Stomach (tissue), 9 donors: ENCODE measurements around the gene THAP5. TPM values are rescaled to one million over a fixed set of nuclear protein-coding genes. Genes with fewer than 3 reads are reported as not detected.

Experiments used
- DNase-seq, 2 donors: peaks; one replicate each; pipeline versions ENCODE4 v3.0.0 to v3.0.0-alpha.2; 2013 to 2019
- H3K27ac ChIP-seq, 5 donors: fragments of 200-600 bp in 4 of 5; sonication (generic) in 4 of 5; one replicate each; pipeline ENCODE4 v1.5.1; 2013 to 2019; ENCODE audit warnings: mild to moderate bottlenecking in 1 of 5, moderate library complexity in 1 of 5
- H3K27me3 ChIP-seq, 3 donors: fragments of 200-600 bp; sonication (generic); one replicate each; pipeline ENCODE4 v1.5.1; 2017 to 2019; ENCODE audit warnings: mixed run types in 1 of 3
- H3K36me3 ChIP-seq, 4 donors: fragments of 200-600 bp; sonication (generic); 1 replicate in 3 of 4; 2 replicates in 1 of 4; pipeline ENCODE4 v1.5.1; 2016 to 2019
- H3K4me1 ChIP-seq, 4 donors: fragments of 200-600 bp; sonication (generic); one replicate each; pipeline ENCODE4 v1.5.1; 2016 to 2019
- H3K4me3 ChIP-seq, 4 donors: fragments of 200-600 bp; sonication (generic) in 3 of 4; one replicate each; pipeline ENCODE4 v1.5.1; 2016 to 2019; ENCODE audit warnings: mild to moderate bottlenecking in 1 of 4
- H3K9me3 ChIP-seq, 4 donors: fragments of 200-600 bp; sonication (generic); one replicate each; pipeline ENCODE4 v1.5.1; 2016 to 2019
- EP300 ChIP-seq: sonication (generic); formaldehyde crosslinking; IDR thresholded peaks from one replicate; pipeline ENCODE4 v1.6.1; 2017; ENCODE audit warnings: antibody characterized with exemption
- POLR2A ChIP-seq, 4 donors: fragments of 450-650 bp; IDR thresholded peaks; one replicate each; pipeline ENCODE4 v1.6.1; 2016; ENCODE audit warnings: antibody characterized with exemption in 4 of 4, control low read depth in 2 of 4, mild to moderate bottlenecking in 1 of 4, moderate library complexity in 1 of 4
- POLR2AphosphoS5 ChIP-seq, 3 donors: sonication (generic); formaldehyde crosslinking; IDR thresholded peaks; one replicate each; pipeline ENCODE4 v1.6.1; 2016; ENCODE audit warnings: antibody characterized with exemption in 3 of 3
- WGBS, 5 donors: extraction: QIAGEN DNeasy Blood & Tissue Kit in 3 of 5; methylation state at CpG; one replicate each; pipeline versions ENCODE4 v1.1.5 to v1.1.7; 2013 to 2018; 5-methylcytosine and 5-hydroxymethylcytosine counted together
- intact Hi-C: fragments of 100-400 bp; cut with DNase I; formaldehyde crosslinking; loops from one replicate; pipeline ENCODE4 v1.15.1; 2023; ENCODE audit warnings: low total_unique reads
- polyA plus RNA-seq, 3 donors: library from polyadenylated mRNA; stranded (reverse); fragments of 200-250 nt; gene quantifications; one replicate each; pipeline ENCODE4 v1.2.3, GENCODE V29; 2013
- total RNA-seq, 5 donors: library from RNA; depleted of rRNA; stranded (reverse); fragments of >200 nt; gene quantifications; one replicate each; pipeline versions ENCODE4 v1.1.0 to v1.2.3, GENCODE V29; 2014 to 2016
- TF ChIP-seq, protein P1 (sequence below), 7 experiments: fragments of 450-650 bp in 4 of 7; fragments of 200-600 bp in 3 of 7; sonication (generic) in 3 of 7; IDR thresholded peaks; one replicate each; pipeline ENCODE4 v1.5.1; 2016 to 2019; ENCODE audit warnings: antibody characterized with exemption in 7 of 7, control low read depth in 2 of 7, mild to moderate bottlenecking in 1 of 7
- donor health status: healthy with polysubstance abuse.
- donor health status: Bipolar disorder and iron deficiency.
- donor health status: healthy.

Gene THAP5
- total and polyA plus RNA-seq, 8 donors: 5.8 to 73.2 (median 20.1) TPM

DNA sequence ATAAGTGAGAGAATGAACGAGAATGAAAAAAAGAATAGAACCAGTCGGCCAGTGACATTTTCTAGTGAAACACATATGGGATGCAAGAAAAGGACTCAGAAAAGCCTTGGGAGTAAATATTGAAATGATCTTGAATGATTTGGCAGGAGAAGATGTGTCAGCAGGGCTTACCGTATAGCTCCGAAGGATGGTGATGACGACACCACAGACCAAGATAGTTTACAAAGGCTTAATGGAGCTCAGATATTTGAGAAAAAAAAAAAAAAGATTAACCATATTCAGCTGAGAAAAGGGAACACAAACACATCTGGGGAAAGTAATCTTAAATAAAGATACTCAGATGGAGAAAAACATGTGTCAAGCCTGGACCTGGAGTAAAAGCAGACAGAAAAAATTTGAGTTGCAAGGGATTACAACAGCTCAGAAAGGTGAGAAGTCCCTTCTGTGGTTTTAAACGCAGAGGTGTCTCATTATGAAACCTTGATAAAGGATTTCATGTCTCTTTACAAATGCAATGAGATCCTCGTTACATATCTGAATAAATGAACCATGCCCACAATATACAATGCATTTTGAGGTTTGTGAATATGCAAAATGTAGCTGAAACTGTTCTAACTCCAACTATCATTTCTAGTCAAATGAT, 36.2 kb upstream of the THAP5 start:
- Histone ChIP-seq H3K36me3 (no peaks in the 10 kb centered on the region), H3K9me3 (no peaks in the 10 kb centered on the region), H3K27me3 (no peaks in the 10 kb centered on the region), H3K27ac (no peak overlapping the region), H3K4me3 (no peak overlapping the region), H3K4me1 (no peaks in the 10 kb centered on the region)
- intact Hi-C loops: no loop called here
- 61 to 69% (median 67%) methylated on average over 7 of the region's 7 CpGs for WGBS, 5 donors
- peak in 1 of 2 donors; percentile 42 for DNase-seq
- TF ChIP-seq POLR2A (IDR thresholded peaks at IDR 0.05) (no peak), EP300 (no peak), POLR2AphosphoS5 (IDR thresholded peaks at IDR 0.05) (no peak)
- TF ChIP-seq, protein P1, sequence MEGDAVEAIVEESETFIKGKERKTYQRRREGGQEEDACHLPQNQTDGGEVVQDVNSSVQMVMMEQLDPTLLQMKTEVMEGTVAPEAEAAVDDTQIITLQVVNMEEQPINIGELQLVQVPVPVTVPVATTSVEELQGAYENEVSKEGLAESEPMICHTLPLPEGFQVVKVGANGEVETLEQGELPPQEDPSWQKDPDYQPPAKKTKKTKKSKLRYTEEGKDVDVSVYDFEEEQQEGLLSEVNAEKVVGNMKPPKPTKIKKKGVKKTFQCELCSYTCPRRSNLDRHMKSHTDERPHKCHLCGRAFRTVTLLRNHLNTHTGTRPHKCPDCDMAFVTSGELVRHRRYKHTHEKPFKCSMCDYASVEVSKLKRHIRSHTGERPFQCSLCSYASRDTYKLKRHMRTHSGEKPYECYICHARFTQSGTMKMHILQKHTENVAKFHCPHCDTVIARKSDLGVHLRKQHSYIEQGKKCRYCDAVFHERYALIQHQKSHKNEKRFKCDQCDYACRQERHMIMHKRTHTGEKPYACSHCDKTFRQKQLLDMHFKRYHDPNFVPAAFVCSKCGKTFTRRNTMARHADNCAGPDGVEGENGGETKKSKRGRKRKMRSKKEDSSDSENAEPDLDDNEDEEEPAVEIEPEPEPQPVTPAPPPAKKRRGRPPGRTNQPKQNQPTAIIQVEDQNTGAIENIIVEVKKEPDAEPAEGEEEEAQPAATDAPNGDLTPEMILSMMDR (IDR thresholded peaks at IDR 0.05): no peak

DNA sequence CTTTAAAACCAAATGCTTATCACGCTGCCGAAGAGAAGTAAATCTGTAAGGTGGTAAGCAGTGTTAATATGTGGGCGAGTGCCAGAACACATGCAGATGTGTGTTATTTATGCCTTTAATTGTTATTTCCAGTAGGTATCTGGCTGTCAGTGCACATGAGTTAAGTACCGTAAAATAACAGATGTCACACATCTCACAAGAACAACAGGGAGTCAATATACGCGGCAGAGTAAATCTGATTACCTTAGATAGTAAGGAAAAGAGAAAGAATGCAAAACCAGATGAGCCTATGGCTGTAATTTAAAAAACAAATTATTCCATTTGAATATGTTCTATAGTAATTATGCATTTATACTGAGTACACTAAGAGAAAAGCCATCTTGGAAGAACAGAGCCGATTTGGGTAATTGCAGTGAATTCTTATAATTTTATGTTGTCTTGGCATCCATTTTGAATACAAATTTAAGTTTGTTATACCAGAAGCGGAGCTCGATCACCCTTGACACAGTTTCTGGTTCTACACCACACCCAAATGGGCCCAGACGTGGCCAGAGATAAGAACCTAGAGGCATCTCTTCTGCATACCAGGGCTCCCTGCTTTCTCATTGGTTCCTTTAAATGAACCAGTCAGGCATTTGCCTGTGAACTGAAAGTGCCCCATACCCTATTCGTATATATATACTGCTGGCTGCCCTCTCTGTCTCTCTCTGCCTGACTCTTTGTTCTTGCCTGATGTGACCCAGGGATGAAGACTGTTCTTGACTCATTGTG, 35.0 kb upstream of the THAP5 start:
- Histone ChIP-seq H3K36me3 (no peaks in the 10 kb centered on the region), H3K27me3 (no peaks in the 10 kb centered on the region), H3K4me1 (no peaks in the 10 kb centered on the region), H3K27ac (no peak overlapping the region), H3K9me3 (no peaks in the 10 kb centered on the region), H3K4me3 (no peak overlapping the region)
- intact Hi-C loops: no loop called here
- TF ChIP-seq POLR2AphosphoS5 (IDR thresholded peaks at IDR 0.05) (no peak), POLR2A (IDR thresholded peaks at IDR 0.05) (no peak), EP300 (no peak)
- TF ChIP-seq, protein P1 (IDR thresholded peaks at IDR 0.05): no peak
- 76 to 91% (median 84%) methylated on average over 11 of the region's 11 CpGs for WGBS, 5 donors
- DNase-seq: no peak

GRCh38 chr7:108603656-108604306, 34.3 kb upstream of the THAP5 start:
- Histone ChIP-seq H3K36me3 (no peaks in the 10 kb centered on the region), H3K9me3 (no peaks in the 10 kb centered on the region), H3K27ac (no peak overlapping the region), H3K27me3 (no peaks in the 10 kb centered on the region), H3K4me1 (no peaks in the 10 kb centered on the region), H3K4me3 (no peak overlapping the region)
- intact Hi-C loops: no loop called here
- no peak for DNase-seq
- no peak for TF ChIP-seq EP300
- TF ChIP-seq POLR2AphosphoS5 (IDR thresholded peaks at IDR 0.05): no peak
- TF ChIP-seq, protein P1 (IDR thresholded peaks at IDR 0.05): no peak
- TF ChIP-seq POLR2A (IDR thresholded peaks at IDR 0.05): no peak
- WGBS, 5 donors: 69 to 83% (median 81%) methylated on average over 8 of the region's 8 CpGs

- Histone ChIP-seq H3K4me1 (no peaks in the 10 kb centered on the region), H3K36me3 (no peaks in the 10 kb centered on the region), H3K27me3 (no peaks in the 10 kb centered on the region), H3K4me3 (no peak overlapping the region), H3K27ac (no peak overlapping the region), H3K9me3 (no peaks in the 10 kb centered on the region)
- 29 to 48% (median 47%) methylated on average over 1 of the region's 1 CpG for WGBS, 5 donors
- no peak for DNase-seq
- intact Hi-C loops: no loop called here
- TF ChIP-seq, protein P1 (IDR thresholded peaks at IDR 0.05): no peak
- no peak for TF ChIP-seq EP300
- no peak for TF ChIP-seq POLR2AphosphoS5 (IDR thresholded peaks at IDR 0.05)
- TF ChIP-seq POLR2A (IDR thresholded peaks at IDR 0.05): no peak
These were observed 30.9 kb upstream of the THAP5 start for GRCh38 chr7:108600399-108600798.
